Colon (tissue), 2 donors: ENCODE measurements around the gene IL12A.

ENCODE experiments used
- FAIRE-seq: peaks from 2 replicates; lab custom pipeline; 2012; peaks lifted over from hg19 to GRCh38; lab: Jason Lieb, UNC
- donor health status: control.
- donor health status: control.

IL12A gene

GRCh38 chr3:159989973-159990846 is 1.6 kb downstream of the IL12A start:
- FAIRE-seq = no peak

DNA sequence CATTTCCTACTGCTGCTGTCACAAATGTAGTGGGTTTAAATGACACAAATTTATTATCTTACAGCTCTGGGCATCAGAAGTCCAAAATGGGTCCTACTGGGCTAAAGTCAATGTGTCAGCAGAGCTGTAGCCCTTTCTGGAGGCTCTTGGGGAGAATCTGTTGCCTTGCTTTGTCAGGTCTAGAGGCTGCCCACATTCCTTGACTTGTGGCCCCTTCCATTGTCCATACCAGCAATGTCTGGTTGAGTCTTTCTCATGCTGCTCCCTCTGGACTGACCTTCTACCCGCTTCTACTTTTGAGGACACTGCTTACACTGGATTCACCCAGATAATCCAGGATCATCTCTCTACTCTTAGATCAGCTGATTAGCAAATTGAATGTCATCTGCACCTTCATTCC is 3.0 kb downstream of the IL12A start:
- FAIRE-seq = no peak

DNA sequence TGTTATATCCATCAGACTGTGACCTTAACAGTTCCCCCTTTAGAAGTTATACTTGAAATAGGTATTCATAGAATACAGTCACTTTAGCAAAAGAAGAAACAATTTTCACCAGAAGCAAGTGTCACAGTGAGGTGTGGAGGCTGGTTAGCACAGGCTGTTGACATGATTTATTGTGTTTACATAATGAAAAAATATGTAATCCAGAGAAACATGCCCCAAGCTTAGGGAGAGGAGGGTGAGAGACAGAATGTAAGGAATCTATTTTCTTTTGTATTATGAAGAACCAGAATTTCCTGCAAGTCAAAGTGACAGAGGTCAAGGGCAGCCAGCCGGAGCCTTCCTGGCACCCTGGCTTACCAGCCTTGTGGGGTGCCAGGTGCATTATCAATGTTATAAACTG is 4.0 kb downstream of the IL12A start:
- no peak for FAIRE-seq

DNA sequence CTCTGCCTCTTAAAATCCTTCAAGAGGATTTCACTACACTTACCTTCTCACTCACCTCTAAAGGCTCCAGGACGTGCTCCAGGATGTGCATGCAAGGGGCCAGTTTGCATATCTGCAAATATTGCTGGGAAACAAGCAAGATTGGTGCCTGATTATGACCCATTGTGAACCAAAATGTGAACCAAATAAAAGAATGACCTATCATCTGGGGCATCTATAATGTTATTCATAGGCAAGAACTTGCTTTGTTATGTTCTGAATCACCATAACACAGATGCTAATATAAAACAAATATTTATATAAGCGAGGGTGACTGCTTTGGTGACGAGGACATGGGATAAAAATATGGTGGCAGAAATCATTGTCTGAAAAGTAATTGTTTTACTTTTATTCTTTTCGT is 5.5 kb downstream of the IL12A start:
- FAIRE-seq = no peak

- FAIRE-seq = no peak
Observed at GRCh38 chr3:159995091-159995490, 6.5 kb downstream of the IL12A start.

- no peak for FAIRE-seq
Observed at GRCh38 chr3:159996018-159996417, 7.4 kb downstream of the IL12A start.

DNA sequence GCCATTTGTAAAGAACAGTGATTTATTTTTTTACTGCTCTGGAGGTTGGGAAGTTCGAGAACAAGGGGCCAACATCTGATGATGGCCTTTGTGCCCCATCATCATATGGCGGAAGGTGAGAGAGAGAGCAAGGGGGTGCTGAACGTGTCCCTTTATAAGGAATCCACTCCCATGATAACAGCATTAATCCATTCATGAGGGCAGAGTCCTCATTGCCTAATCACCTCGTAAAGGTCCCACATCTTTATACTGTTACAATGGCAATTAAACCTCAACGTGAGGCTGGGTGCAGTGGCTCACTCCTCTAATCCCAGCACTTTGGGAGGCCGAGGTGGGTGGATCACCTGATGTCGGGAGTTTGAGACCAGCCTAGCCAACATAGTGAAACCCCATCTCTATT is 8.3 kb downstream of the IL12A start:
- FAIRE-seq = no peak

DNA sequence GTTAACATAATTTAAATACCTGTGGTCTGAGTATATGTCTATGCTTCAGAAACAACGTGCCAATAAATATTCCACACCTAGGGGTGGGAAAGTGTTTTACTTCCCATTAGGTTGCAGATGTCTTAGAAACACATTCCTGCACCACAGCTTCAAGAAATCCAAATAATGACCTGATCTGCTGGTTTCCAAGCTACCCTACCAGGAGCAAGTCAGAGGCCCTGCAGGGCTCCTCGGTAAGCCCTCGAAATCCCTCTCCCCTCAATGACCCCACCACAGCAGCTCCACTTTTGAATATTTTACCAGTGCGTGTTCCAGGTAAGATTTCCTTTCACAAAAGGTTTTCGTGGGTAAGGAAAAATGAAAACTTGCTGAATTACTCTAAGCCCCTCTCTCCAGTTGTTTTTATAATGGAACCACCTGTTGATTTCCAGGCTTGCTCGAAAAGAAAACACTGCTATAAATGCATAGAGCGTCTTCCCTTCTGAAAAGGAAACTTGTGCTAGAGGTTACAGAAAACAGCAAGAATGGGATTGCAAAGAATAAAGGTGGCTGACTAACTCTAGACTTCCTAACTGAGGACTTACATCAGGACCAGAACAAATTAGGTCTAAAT is 12.6 kb downstream of the IL12A start:
- FAIRE-seq = no peak

DNA sequence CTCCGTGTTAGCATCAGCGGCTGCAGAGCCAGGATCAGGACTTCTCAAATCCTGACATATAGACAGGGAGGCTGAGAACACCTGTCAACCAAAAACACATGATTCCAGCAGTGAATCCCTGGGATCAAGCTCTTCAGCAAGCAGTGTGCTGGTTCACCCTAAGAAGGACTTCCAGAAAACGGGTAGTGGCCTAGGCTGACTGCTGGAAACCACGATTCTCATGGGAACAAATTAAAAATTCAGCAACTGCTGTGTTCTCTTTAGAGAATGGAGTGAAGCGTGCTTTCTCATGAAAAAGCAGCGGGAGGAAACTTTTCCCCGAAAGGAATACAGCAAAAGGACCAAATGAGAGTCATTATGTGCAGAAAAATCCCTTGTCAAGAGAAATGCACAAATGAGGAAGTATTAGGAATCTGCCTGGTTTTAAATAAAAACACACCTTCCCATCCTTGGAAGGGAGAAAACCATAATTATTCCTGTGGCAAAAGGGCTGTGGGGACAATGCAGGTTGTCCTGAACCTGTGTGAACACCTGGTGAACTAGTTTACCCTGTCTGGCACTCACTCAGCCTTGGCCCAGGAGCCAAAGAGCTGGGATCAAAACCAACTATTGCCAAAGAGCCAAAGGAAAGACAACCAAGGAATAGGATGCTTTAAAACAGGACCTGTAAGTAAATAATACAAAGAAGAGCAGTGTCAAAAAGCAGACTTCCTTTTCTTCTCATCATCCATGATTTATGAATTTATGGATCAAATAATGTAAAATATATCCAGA is 13.4 kb downstream of the IL12A start:
- FAIRE-seq = no peak

DNA sequence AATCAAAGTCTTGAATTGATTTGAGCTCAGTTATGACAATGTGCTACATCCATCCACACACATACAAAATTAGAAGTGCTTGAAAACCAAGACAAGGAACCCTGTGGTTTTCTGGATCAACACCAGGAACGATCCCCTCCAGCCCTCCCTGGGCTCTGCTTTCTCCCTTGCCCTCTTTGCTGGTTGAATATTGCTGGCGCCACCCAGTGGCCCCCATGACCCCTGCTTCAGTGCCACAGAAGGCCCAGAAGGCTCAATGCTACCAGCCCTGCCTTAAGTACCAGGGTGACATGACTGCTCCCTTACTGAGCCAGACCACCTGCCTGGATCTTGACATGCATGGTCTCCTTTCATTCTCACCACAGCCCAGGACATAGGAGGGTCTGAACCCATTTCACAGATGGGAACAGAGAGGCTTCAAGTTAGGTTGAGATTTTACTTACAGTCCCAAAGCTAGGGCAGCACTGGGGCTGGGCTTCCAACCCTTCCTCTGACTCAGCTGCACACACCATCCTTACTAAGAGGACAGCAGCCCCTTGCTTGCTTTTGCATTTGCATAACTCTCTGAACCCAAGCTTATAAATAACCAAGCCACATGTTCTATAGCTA is 15.0 kb downstream of the IL12A start:
- FAIRE-seq = no peak

DNA sequence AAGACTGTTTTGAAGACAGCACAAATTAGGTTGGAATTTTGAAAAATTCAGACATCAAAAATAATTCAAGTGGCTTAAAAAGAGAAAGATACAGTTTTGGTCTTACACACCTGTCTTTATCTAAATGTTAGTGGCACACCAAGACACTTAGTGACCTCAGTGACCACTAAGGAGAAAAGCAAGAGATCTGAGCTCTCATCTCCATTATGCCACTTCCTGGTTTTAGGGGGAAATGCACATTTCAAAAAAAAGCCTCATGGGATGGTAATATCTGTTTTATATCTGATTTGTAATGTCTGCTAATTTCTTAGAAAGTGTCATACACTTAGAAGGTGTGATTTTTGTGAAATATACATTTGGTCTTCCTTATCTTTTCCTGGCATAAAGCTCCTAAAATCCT is 16.4 kb downstream of the IL12A start:
- no peak for FAIRE-seq

DNA sequence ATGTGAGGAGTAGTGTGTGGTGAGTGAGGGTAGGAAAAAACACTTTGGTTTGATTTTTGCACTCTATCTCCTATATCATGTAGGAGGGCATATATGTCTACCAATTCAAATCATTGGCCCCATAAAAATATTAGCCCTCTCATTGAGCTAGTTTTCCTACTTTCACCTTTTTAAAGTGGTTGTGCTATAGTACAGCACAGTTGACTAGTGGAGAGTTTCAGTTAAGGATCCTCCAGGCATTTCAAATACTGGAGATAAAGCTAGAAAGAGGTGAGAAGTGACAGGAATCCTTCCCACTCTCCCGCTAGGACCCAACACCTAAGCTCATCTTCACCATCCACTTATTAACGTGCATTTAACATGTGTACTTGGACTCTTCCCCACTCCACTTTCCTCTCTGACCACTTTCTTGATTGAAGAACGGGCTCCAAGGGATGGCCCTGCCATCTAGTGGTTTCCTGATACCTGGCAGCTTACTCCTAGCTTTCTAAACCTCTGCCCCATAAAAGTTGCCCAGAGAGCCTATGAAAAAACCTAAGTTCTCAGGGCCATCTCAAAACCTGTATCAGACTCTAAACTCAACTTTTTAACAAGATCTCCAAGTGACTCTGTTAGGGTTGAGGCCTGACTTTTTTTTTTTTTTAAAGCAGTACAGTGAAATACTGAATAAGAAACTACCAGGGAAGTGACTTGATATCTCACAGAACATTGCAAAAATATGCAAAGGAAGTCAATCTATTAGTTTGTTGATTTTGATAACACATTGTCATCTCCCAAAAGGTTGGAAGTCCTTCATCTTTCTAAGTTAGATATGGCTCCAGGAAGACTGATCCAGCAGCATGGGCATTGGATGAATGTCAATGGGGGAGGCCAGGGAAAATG is 17.9 kb downstream of the IL12A start:
- no peak for FAIRE-seq

- FAIRE-seq = no peak
Observed at GRCh38 chr3:160008961-160009360, 20.3 kb downstream of the IL12A start.

- FAIRE-seq = no peak
Observed at GRCh38 chr3:160009525-160009924, 20.9 kb downstream of the IL12A start.

DNA sequence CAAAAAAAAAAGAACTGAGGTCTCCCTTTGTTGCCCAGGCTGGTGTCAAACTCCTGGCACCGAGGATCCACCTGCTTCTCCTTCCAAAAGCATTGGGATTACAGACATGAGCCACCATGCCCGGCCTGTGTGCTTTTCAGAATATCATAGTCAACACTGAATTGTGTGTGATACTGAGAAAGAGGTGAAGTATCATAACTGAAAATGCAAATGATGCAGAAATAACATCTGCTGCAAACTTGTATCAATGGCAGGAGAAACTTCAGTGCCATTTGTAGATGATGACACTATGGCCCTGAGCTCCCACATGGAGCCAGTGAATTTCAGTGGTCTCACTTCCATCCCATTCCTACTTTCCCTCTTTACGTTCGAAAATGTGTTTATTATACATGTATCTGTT is 21.9 kb downstream of the IL12A start:
- FAIRE-seq = no peak

- no peak for FAIRE-seq
Observed at GRCh38 chr3:160012108-160012507, 23.5 kb downstream of the IL12A start.

DNA sequence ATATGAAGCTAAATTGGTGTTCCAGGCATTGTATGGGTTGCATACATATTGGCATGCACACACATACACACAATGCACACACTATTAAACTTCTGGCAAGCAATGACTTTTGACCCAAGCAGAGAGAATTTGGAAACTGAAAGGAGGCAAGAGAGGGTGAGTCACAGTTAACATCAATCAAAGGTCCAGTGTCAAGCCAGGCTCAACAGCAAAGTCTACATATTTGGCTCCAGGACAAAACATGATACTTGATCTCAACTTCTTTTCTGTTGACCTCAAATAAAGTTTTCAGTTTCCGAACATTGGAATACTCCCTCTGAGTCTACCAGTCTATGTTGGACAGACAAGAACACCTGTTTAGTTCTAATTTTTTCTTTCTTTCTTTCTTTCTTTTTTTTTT is 28.3 kb downstream of the IL12A start:
- no peak for FAIRE-seq

GRCh38 chr3:160018959-160019358 is 30.3 kb downstream of the IL12A start:
- no peak for FAIRE-seq

DNA sequence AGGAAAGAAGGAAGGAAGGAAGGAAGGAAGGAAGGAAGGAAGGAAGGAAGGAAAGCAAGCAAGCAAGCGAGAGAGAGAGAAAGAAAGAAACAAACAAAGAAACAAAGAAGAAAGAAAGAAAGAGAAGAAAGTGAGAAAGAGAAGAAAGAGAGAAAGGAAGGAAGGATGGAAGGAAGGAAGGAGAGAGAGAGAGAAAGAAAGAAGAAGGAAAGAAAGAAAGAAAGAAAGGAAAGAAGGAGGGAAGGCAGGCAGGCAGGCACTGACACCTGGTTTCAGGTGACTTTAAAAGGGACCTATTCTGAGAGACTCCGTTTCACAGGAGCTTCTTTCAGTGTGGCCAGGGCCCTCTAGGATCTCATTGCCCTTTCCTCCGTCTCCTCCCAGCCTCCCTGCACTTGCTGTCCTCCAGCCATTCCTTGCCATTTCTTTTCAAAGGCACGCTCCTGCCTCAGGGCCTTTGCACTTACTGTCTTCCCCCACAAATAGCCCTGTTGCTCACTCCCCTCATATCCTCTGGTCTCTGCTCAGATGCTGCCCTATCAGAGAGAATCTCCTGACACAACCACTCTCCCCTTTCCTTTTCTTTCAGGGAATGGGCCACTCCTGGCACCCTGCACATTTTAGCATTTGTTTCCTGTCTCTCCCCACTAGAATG is 31.5 kb downstream of the IL12A start:
- FAIRE-seq = no peak

DNA sequence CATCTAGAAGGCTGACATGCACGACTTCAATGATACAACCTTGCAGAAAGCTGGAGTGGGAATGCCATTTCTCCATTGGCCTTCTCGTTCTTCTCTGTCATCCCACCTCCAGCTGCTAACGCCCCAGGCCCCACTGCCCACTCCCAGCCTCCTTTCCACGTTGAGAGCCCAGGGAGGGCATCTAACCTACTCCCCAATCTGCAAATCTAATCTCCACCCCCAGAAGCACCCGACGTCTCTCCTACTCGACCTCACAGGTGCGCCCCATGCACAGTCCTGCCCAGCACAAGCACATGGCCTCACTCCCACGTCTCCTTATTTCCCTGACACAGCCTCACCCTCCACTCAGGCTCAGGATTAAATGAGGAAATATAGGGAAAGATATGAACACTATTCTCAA is 33.4 kb downstream of the IL12A start:
- FAIRE-seq = no peak

- FAIRE-seq = no peak
Observed at GRCh38 chr3:160023476-160023875, 34.8 kb downstream of the IL12A start.
